Measurements from ENCODE around the gene PHOSPHO1. TPM values are rescaled to one million over a fixed set of nuclear protein-coding genes. Genes with fewer than 3 reads are reported as not detected.

The PHOSPHO1 gene
- total RNA-seq, 4 donors from 2014 or later: not detected

GRCh38 chr17:49180998-49181635, 49.5 kb downstream of the PHOSPHO1 start:
- no peak for TF ChIP-seq CTCF (IDR thresholded peaks at IDR 0.05; ENCODE audit: low read depth)

DNA sequence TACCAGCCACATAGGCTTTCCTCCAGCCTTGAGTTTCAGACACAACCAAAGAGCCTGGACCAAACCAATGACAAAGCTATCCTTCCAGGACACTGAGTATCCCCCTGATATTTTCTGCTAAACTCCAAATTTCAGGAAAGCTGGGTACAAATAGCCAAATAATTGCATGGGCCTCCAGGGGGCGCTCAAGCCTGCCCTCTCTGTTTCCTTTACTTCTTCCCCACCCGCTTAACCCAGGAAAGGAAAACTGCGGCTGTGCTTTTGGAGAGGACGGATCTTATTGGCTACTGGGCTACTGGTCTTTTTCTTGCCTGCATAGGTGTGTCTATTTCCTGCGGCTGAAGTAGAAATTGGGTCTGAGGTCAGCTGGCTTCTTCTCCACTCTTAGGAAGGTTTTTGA, 50.3 kb downstream of the PHOSPHO1 start:
- no peak for TF ChIP-seq CTCF (IDR thresholded peaks at IDR 0.05; ENCODE audit: low read depth)

Other genes starting within 250 kb of the PHOSPHO1 start
- 1 to 10 TPM in 1 of 4 donors, under 1 TPM in 1, not detected in 2; 0.19 to 4.4 TPM for gene IGF2BP1, start 233.4 kb downstream of the PHOSPHO1 start, total RNA-seq
- not detected for gene B4GALNT2, start 98.0 kb downstream of the PHOSPHO1 start, total RNA-seq
- 1 to 10 TPM in 1 of 4 donors, not detected in 3; 4.2 TPM for gene GNGT2, start 20.2 kb downstream of the PHOSPHO1 start, total RNA-seq
- 1 to 10 TPM in 3 of 4 donors, under 1 TPM in 1; 0.82 to 8.5 (median 4.4) TPM for gene ABI3, start 20.1 kb downstream of the PHOSPHO1 start, total RNA-seq
- gene ZNF652, start 131.5 kb upstream of the PHOSPHO1 start, total RNA-seq: 10 to 100 TPM; 32.1 to 52.0 (median 34.5) TPM
- 100 to 1,000 TPM in 1 of 4 donors, 10 to 100 TPM in 3; 68.0 to 100 (median 85.1) TPM for gene PHB1, start 184.1 kb upstream of the PHOSPHO1 start, total RNA-seq